ENCODE data around the gene XIRP2. TPM values are rescaled to one million over a fixed set of nuclear protein-coding genes. Genes with fewer than 3 reads are reported as not detected.
"Not testable (repeated sequence)": the region's sequence is repeated elsewhere in the genome, so short reads cannot be mapped to it uniquely, and the experiment has no call there.

XIRP2 gene
- total RNA-seq, 2 experiments from 2014 or later: not detected

- Histone ChIP-seq H3K9me3 (ENCODE audit: control insufficient read depth in 1 of 2, insufficient read depth in 1 of 2, low read length in 2 of 2) (no peaks in the 10 kb centered on the region), H3K27me3 (ENCODE audit: control insufficient read depth in 1 of 2, insufficient read depth in 2 of 2, low read length in 2 of 2) (no peaks in the 10 kb centered on the region), H3K27ac (ENCODE audit: low read depth in 1 of 2, low read length in 2 of 2) (no peak overlapping the region), H3K4me3 (ENCODE audit: low read length) (no peak overlapping the region), H3K36me3 (ENCODE audit: insufficient read depth, low read length) (no peaks in the 10 kb centered on the region), H3K4me1 (ENCODE audit: insufficient read depth, low read length) (no peaks in the 10 kb centered on the region)
- POLR2A ChIA-PET: no interaction called here
- H3K4me1 Mint-ChIP-seq (ENCODE audit: low read depth): peaks cover 6% of the 10 kb centered on the region
- ATAC-seq (ENCODE audit: poor library complexity) (no peak), DNase-seq (no peak)
- CTCF ChIA-PET: interaction anchor here (1.1 kb wide), 1 partner anchor 54 kb away, joined by 3 read pairs; no protein-coding TSS in a partner anchor
- TF ChIP-seq CTCF (IDR thresholded peaks at IDR 0.05): no peak
- H3K9me3 Mint-ChIP-seq: no peaks in the 10 kb centered on the region
- no peak overlapping the region for H3K27ac Mint-ChIP-seq
- intact Hi-C loops (cut with DNase I, micrococcal nuclease): no loop called here
- H3K36me3 Mint-ChIP-seq (ENCODE audit: low read depth): no peaks in the 10 kb centered on the region
- no peak overlapping the region for H3K4me3 Mint-ChIP-seq
- H3K27me3 Mint-ChIP-seq: no peaks in the 10 kb centered on the region
Measured at GRCh38 chr2:167018590-167018989, 130.3 kb downstream of the XIRP2 start.

- Mint-ChIP-seq H3K36me3 (ENCODE audit: low read depth) (no peaks in the 10 kb centered on the region), H3K4me3 (no peak overlapping the region), H3K9me3 (peaks cover 15% of the 10 kb centered on the region), H3K27me3 (no peaks in the 10 kb centered on the region), H3K4me1 (ENCODE audit: low read depth) (no peaks in the 10 kb centered on the region), H3K27ac (no peak overlapping the region)
- POLR2A ChIA-PET: no interaction called here
- ATAC-seq (ENCODE audit: poor library complexity) (no peak), DNase-seq (no peak)
- Histone ChIP-seq H3K4me3 (ENCODE audit: low read length) (no peak overlapping the region), H3K36me3 (ENCODE audit: insufficient read depth, low read length) (no peaks in the 10 kb centered on the region), H3K4me1 (ENCODE audit: insufficient read depth, low read length) (no peaks in the 10 kb centered on the region), H3K27ac (ENCODE audit: low read depth in 1 of 2, low read length in 2 of 2) (no peak overlapping the region), H3K27me3 (ENCODE audit: control insufficient read depth in 1 of 2, insufficient read depth in 2 of 2, low read length in 2 of 2) (no peaks in the 10 kb centered on the region), H3K9me3 (ENCODE audit: control insufficient read depth in 1 of 2, insufficient read depth in 1 of 2, low read length in 2 of 2) (peaks cover 0 to 5% of the 10 kb centered on the region in 2 experiments)
- CTCF ChIA-PET: no interaction called here
- intact Hi-C loops (cut with DNase I, micrococcal nuclease): no loop called here
- no peak for TF ChIP-seq CTCF (IDR thresholded peaks at IDR 0.05)
Measured at GRCh38 chr2:167028503-167028902, 140.2 kb downstream of the XIRP2 start.

GRCh38 chr2:167034976-167035375, 146.7 kb downstream of the XIRP2 start:
- H3K36me3 Mint-ChIP-seq (ENCODE audit: low read depth); CTCF ChIA-PET; ATAC-seq (ENCODE audit: poor library complexity); H3K4me3 ChIP-seq (ENCODE audit: low read length); H3K27ac Mint-ChIP-seq; H3K27ac ChIP-seq (ENCODE audit: low read depth in 1 of 2, low read length in 2 of 2); DNase-seq; H3K4me1 Mint-ChIP-seq (ENCODE audit: low read depth); H3K27me3 Mint-ChIP-seq; H3K36me3 ChIP-seq (ENCODE audit: insufficient read depth, low read length); H3K4me3 Mint-ChIP-seq; intact Hi-C loops (cut with DNase I, micrococcal nuclease); POLR2A ChIA-PET; H3K4me1 ChIP-seq (ENCODE audit: insufficient read depth, low read length); H3K27me3 ChIP-seq (ENCODE audit: control insufficient read depth in 1 of 2, insufficient read depth in 2 of 2, low read length in 2 of 2): not testable (repeated sequence)
- H3K9me3 ChIP-seq (ENCODE audit: control insufficient read depth in 1 of 2, insufficient read depth in 1 of 2, low read length in 2 of 2): peaks cover 6 to 20% of the 10 kb centered on the region in 2 experiments
- peaks cover 22% of the 10 kb centered on the region for H3K9me3 Mint-ChIP-seq

- Histone ChIP-seq H3K9me3 (ENCODE audit: control insufficient read depth in 1 of 2, insufficient read depth in 1 of 2, low read length in 2 of 2) (no peaks in the 10 kb centered on the region), H3K4me3 (ENCODE audit: low read length) (no peak overlapping the region), H3K27me3 (ENCODE audit: control insufficient read depth in 1 of 2, insufficient read depth in 2 of 2, low read length in 2 of 2) (no peaks in the 10 kb centered on the region), H3K27ac (ENCODE audit: low read depth in 1 of 2, low read length in 2 of 2) (no peak overlapping the region), H3K36me3 (ENCODE audit: insufficient read depth, low read length) (no peaks in the 10 kb centered on the region), H3K4me1 (ENCODE audit: insufficient read depth, low read length) (no peaks in the 10 kb centered on the region)
- CTCF ChIA-PET: no interaction called here
- H3K27ac Mint-ChIP-seq: no peak overlapping the region
- ATAC-seq (ENCODE audit: poor library complexity) (no peak), DNase-seq (no peak)
- peaks cover 4% of the 10 kb centered on the region for H3K9me3 Mint-ChIP-seq
- H3K4me1 Mint-ChIP-seq (ENCODE audit: low read depth): no peaks in the 10 kb centered on the region
- H3K4me3 Mint-ChIP-seq: no peak overlapping the region
- intact Hi-C loops (cut with DNase I, micrococcal nuclease): no loop called here
- POLR2A ChIA-PET: no interaction called here
- no peaks in the 10 kb centered on the region for H3K36me3 Mint-ChIP-seq (ENCODE audit: low read depth)
- H3K27me3 Mint-ChIP-seq: no peaks in the 10 kb centered on the region
- no peak for TF ChIP-seq CTCF (IDR thresholded peaks at IDR 0.05)
Measured at GRCh38 chr2:167048829-167049228, 160.5 kb downstream of the XIRP2 start.

Data from CD4-positive, alpha-beta T cell (primary cell).